H1 (cell line): ENCODE results near the gene TTC23. TPM values are rescaled to one million over a fixed set of nuclear protein-coding genes. Genes with fewer than 3 reads are reported as not detected.

Experiments
- CTCF ChIA-PET: fragments of 300-600 bp; sonication (Branson Sonifier 250); formaldehyde crosslinking; loops from one replicate; lab custom pipeline; 2021; ENCODE audit not compliant: partially characterized antibody; lab: Charles Lee
- POLR2A ChIA-PET: fragments of 300-600 bp; sonication (Branson Sonifier 250); formaldehyde crosslinking; loops from one replicate; lab custom pipeline; 2021; ENCODE audit warnings: inconsistent platforms; ENCODE audit not compliant: partially characterized antibody; lab: Charles Lee
- DNase-seq, 2 experiments: peaks; one replicate each; pipeline versions ENCODE4 v3.0.0 to v3.0.0-alpha.2; 2010 to 2022; ENCODE audit warnings: low spot score in 2 of 2, low read depth in 1 of 2, mixed read lengths in 1 of 2
- FAIRE-seq: peaks from 2 replicates; lab custom pipeline; 2011; peaks lifted over from hg19 to GRCh38; lab: Jason Lieb, UNC
- H2AFZ ChIP-seq: 2 replicates; pipeline ENCODE4 v1.8.1; 2012; ENCODE audit warnings: low read length, inconsistent platforms
- H2AK5ac ChIP-seq: 2 replicates; pipeline ENCODE4 v1.6.1; 2013; ENCODE audit warnings: low read depth, low read length
- H2BK120ac ChIP-seq: replicated peaks from 2 replicates; pipeline ENCODE3; 2013; ENCODE audit warnings: low read depth, low read length, inconsistent platforms
- H2BK12ac ChIP-seq: 2 replicates; pipeline ENCODE4 v1.6.1; 2013; ENCODE audit warnings: low read depth, low read length
- H2BK15ac ChIP-seq: 2 replicates; pipeline ENCODE4 v1.6.1; 2013; ENCODE audit warnings: low read length
- H2BK20ac ChIP-seq: 2 replicates; pipeline ENCODE4 v1.6.1; 2013; ENCODE audit warnings: low read length
- H2BK5ac ChIP-seq: 2 replicates; pipeline ENCODE4 v1.6.1; 2013; ENCODE audit warnings: low read depth, low read length
- H3K14ac ChIP-seq: 2 replicates; pipeline ENCODE4 v1.6.1; 2013; ENCODE audit warnings: inconsistent platforms; ENCODE audit not compliant: insufficient read length
- H3K18ac ChIP-seq: 2 replicates; pipeline ENCODE4 v1.6.1; 2013; ENCODE audit warnings: low read length; ENCODE audit errors: extremely low read depth
- H3K23ac ChIP-seq: 2 replicates; pipeline ENCODE4 v1.6.1; 2013; ENCODE audit warnings: inconsistent platforms; ENCODE audit not compliant: insufficient read length
- H3K23me2 ChIP-seq: 2 replicates; pipeline ENCODE4 v1.6.1; 2013; ENCODE audit warnings: low read depth, low read length
- H3K27ac ChIP-seq: 2 replicates; pipeline ENCODE4 v1.6.1; 2011; ENCODE audit warnings: low read depth, low read length, inconsistent platforms
- H3K27me3 ChIP-seq, 4 experiments: replicated peaks in 1 of 4; 1 replicate in 1 of 4; 2 replicates in 3 of 4; pipeline versions ENCODE4 v1.6.1 to v1.8.1; 2011 to 2013; ENCODE audit warnings: low read length in 3 of 4, mild to moderate bottlenecking in 3 of 4, inconsistent platforms in 2 of 4, mixed read lengths in 2 of 4, moderate library complexity in 1 of 4; ENCODE audit not compliant: control insufficient read depth in 3 of 4, insufficient read depth in 3 of 4; ENCODE audit errors: extremely low read depth in 1 of 4
- H3K36me3 ChIP-seq, 4 experiments: 2 replicates each; pipeline versions ENCODE4 v1.6.1 to v1.8.1; 2011 to 2013; ENCODE audit warnings: mild to moderate bottlenecking in 4 of 4, low read length in 3 of 4, moderate library complexity in 2 of 4, control low read depth in 1 of 4, inconsistent platforms in 1 of 4; ENCODE audit not compliant: insufficient read depth in 4 of 4, control insufficient read depth in 2 of 4
- H3K4ac ChIP-seq: replicated peaks from 2 replicates; pipeline ENCODE3; 2013; ENCODE audit warnings: low read length, low read depth, mixed read lengths, inconsistent platforms; ENCODE audit not compliant: insufficient read length
- H3K4me1 ChIP-seq, 4 experiments: replicated peaks in 1 of 4; 1 replicate in 1 of 4; 2 replicates in 3 of 4; pipeline versions ENCODE4 v1.6.1 to v1.8.1; 2011 to 2013; ENCODE audit warnings: low read length in 3 of 4, inconsistent platforms in 2 of 4, mixed read lengths in 1 of 4; ENCODE audit not compliant: insufficient read depth in 4 of 4, control insufficient read depth in 3 of 4
- H3K4me2 ChIP-seq, 2 experiments: 2 replicates each; pipeline versions ENCODE4 v1.6.1 to v1.8.1; 2011 to 2013; ENCODE audit warnings: low read depth in 2 of 2, low read length in 2 of 2, control low read depth in 1 of 2, inconsistent platforms in 1 of 2, mild to moderate bottlenecking in 1 of 2; ENCODE audit not compliant: insufficient read depth in 1 of 2
- H3K4me3 ChIP-seq, 4 experiments: fragments of 200-600, 300-600 bp in 1 of 4; sonication (generic), shearing (Covaris generic), sonication (Bioruptor Twin) in 1 of 4; 2 replicates each; pipeline versions ENCODE4 v1.5.1 to v1.8.1; 2011 to 2016; ENCODE audit warnings: low read length in 4 of 4, low read depth in 3 of 4, control low read depth in 2 of 4, inconsistent platforms in 2 of 4, mild to moderate bottlenecking in 2 of 4, mixed read lengths in 1 of 4, moderate library complexity in 1 of 4; ENCODE audit not compliant: insufficient read depth in 2 of 4; ENCODE audit errors: extremely low read depth in 1 of 4
- H3K56ac ChIP-seq: replicated peaks from 2 replicates; pipeline ENCODE3; 2013; ENCODE audit warnings: low read depth, mild to moderate bottlenecking, mixed read lengths, low read length, inconsistent platforms; ENCODE audit not compliant: insufficient read length
- H3K79me1 ChIP-seq: 2 replicates; pipeline ENCODE4 v1.6.1; 2013; ENCODE audit warnings: low read depth, low read length, control low read depth
- H3K79me2 ChIP-seq, 2 experiments: 2 replicates each; pipeline versions ENCODE4 v1.6.1 to v1.8.1; 2012 to 2013; ENCODE audit warnings: low read length in 2 of 2, mild to moderate bottlenecking in 2 of 2, inconsistent platforms in 1 of 2; ENCODE audit not compliant: insufficient read depth in 2 of 2, control insufficient read depth in 1 of 2
- H3K9ac ChIP-seq, 4 experiments: replicated peaks in 1 of 4; 1 replicate in 1 of 4; 2 replicates in 3 of 4; pipeline versions ENCODE4 v1.6.1 to v1.8.1; 2011 to 2013; ENCODE audit warnings: low read depth in 3 of 4, low read length in 3 of 4, control low read depth in 2 of 4, mild to moderate bottlenecking in 2 of 4, moderate library complexity in 2 of 4, inconsistent platforms in 1 of 4; ENCODE audit errors: extremely low read depth in 1 of 4
- H3K9me3 ChIP-seq, 2 experiments: 2 replicates each; pipeline versions ENCODE4 v1.6.1 to v1.8.1; 2012 to 2013; ENCODE audit warnings: mild to moderate bottlenecking in 2 of 2, moderate library complexity in 2 of 2, control low read depth in 1 of 2, inconsistent platforms in 1 of 2, low read depth in 1 of 2, low read length in 1 of 2, mixed read lengths in 1 of 2; ENCODE audit not compliant: insufficient read depth in 2 of 2
- H4K20me1 ChIP-seq, 2 experiments: replicated peaks in 1 of 2; 2 replicates each; pipeline versions ENCODE3 to v1.8.1; 2011 to 2013; ENCODE audit warnings: inconsistent platforms in 2 of 2, low read length in 2 of 2, mild to moderate bottlenecking in 1 of 2; ENCODE audit not compliant: insufficient read depth in 2 of 2, control insufficient read depth in 1 of 2
- H4K5ac ChIP-seq: 2 replicates; pipeline ENCODE4 v1.6.1; 2013; ENCODE audit warnings: low read length, low read depth, mixed read lengths, inconsistent platforms; ENCODE audit not compliant: insufficient read length
- H4K8ac ChIP-seq: 2 replicates; pipeline ENCODE4 v1.8.0; 2013; ENCODE audit warnings: mild to moderate bottlenecking, moderate library complexity, low read length, inconsistent platforms; ENCODE audit not compliant: insufficient read depth; ENCODE audit errors: extremely low read depth
- H4K91ac ChIP-seq: replicated peaks from 2 replicates; pipeline ENCODE3; 2013; ENCODE audit warnings: low read length, mixed read lengths, inconsistent platforms; ENCODE audit not compliant: insufficient read length
- BRCA1 ChIP-seq: IDR thresholded peaks from 2 replicates; pipeline ENCODE4 v1.6.1; 2012; ENCODE audit warnings: low read depth, low read length, improper control_type of control experiment
- E2F6 ChIP-seq: IDR thresholded peaks from 2 replicates; pipeline ENCODE4 v1.6.1; 2012; ENCODE audit warnings: inconsistent platforms
- RFX5 ChIP-seq: IDR thresholded peaks from 2 replicates; pipeline ENCODE4 v1.6.1; 2011; ENCODE audit warnings: low read depth, low read length, improper control_type of control experiment, borderline replicate concordance
- TEAD4 ChIP-seq: IDR thresholded peaks from 2 replicates; pipeline ENCODE4 v1.6.1; 2012; ENCODE audit warnings: low read depth, low read length, inconsistent platforms, mixed read lengths
- WGBS, 2 experiments: shearing (Covaris generic) in 1 of 2; methylation state at CpG; one replicate each; pipeline versions ENCODE4 v1.1.6 to v1.1.7; 2013 to 2015; ENCODE audit warnings: low lambda C conversion rate in 2 of 2, mixed read lengths in 2 of 2, inconsistent platforms in 1 of 2, low coverage in 1 of 2, missing lambda C conversion rate in 1 of 2; ENCODE audit not compliant: insufficient replicate concordance in 2 of 2, insufficient coverage in 1 of 2, insufficient read length in 1 of 2; ENCODE audit errors: extremely low coverage in 1 of 2, missing lambda C conversion rate in 1 of 2; 5-methylcytosine and 5-hydroxymethylcytosine counted together
- polyA plus RNA-seq, 7 experiments: library from polyadenylated mRNA; depleted of rRNA in 3 of 7; stranded (reverse) in 5 of 7; unstranded in 2 of 7; fragments of >200 nt in 5 of 7; fragments of 200-250 nt in 2 of 7; gene quantifications; 1 replicate in 5 of 7; 2 replicates in 1 of 7; 4 replicates in 1 of 7; pipeline versions ENCODE4 v1.2.1 to v1.2.3, GENCODE V29; 2011 to 2013; ENCODE audit warnings: missing spikeins in 2 of 7, mixed read lengths in 2 of 7
- total RNA-seq: library from RNA; stranded (reverse); fragmentation: NEBNext Ultra II Directional; extraction: Animal tissue kit (Norgen Biotek cat#: 25700); gene quantifications from 2 replicates; pipeline ENCODE4 v1.2.1, GENCODE V29; 2021

The TTC23 gene
- total and polyA plus RNA-seq, 2 of the 8 experiments (the other 6 are each of a cell fraction or from before 2014, with no cell fraction given), result 4.8 to 23.0 TPM

GRCh38 chr15:99172171-99172570 lies 77.2 kb downstream of the TTC23 start:
- Histone ChIP-seq H3K4me3 (no peak overlapping the region), H3K79me2 (no peaks in the 10 kb centered on the region), H2AK5ac (no peak overlapping the region), H3K9ac (no peak overlapping the region), H3K18ac (no peak overlapping the region), H3K27ac (no peak overlapping the region), H3K56ac (no peak overlapping the region), H2BK15ac (no peak overlapping the region), H2AFZ (no peak overlapping the region), H4K8ac (no peak overlapping the region), H4K5ac (no peak overlapping the region), H4K91ac (no peak overlapping the region), H3K4me1 (no peaks in the 10 kb centered on the region; a peak in 1 of 7 replicates), H3K9me3 (no peaks in the 10 kb centered on the region), H3K14ac (no peak overlapping the region), H3K4ac (no peak overlapping the region), H3K23ac (no peak overlapping the region), H3K79me1 (no peaks in the 10 kb centered on the region), H3K27me3 (no peaks in the 10 kb centered on the region), H2BK5ac (no peak overlapping the region), H3K4me2 (no peak overlapping the region), H2BK12ac (no peak overlapping the region), H3K36me3 (no peaks in the 10 kb centered on the region; a peak in 1 of 8 replicates), H4K20me1 (no peaks in the 10 kb centered on the region), H3K23me2 (no peaks in the 10 kb centered on the region), H2BK120ac (no peak overlapping the region), H2BK20ac (no peak overlapping the region)
- 95% methylated on average over 4 of the region's 4 CpGs; no CpG with 5 or more reads in 1 of the 2 experiments for WGBS, 2 experiments
- CTCF ChIA-PET, result no interaction called here
- no peak for DNase-seq
- POLR2A ChIA-PET, result no interaction called here
- no peak for FAIRE-seq
- TF ChIP-seq TEAD4 (no peak), E2F6 (no peak), BRCA1 (no peak), RFX5 (no peak)
